ENCODE data around the gene SENP1.

- TF ChIP-seq CTCF (IDR thresholded peaks at IDR 0.05) (no peak), POLR2A (IDR thresholded peaks at IDR 0.05) (no peak)
Measured at GRCh38 chr12:48070033-48070432, 35.8 kb downstream of the SENP1 start.

All from Peyer's patch (tissue), 4 donors.